Kasumi-1 (cell line): ENCODE results near the gene SLC44A3.

Source experiments
- DNase-seq, 2 experiments: peaks; one replicate each; lab custom pipeline; 2025; lab: John Stamatoyannopoulos, UW

SLC44A3 gene

GRCh38 chr1:94873520-94874351 lies 53.6 kb downstream of the SLC44A3 start:
- no peak for DNase-seq

GRCh38 chr1:94874423-94874822 lies 54.3 kb downstream of the SLC44A3 start:
- no peak for DNase-seq

GRCh38 chr1:94875794-94876193 lies 55.6 kb downstream of the SLC44A3 start:
- no peak for DNase-seq

- DNase-seq = no peak
Measured at GRCh38 chr1:94876362-94876761, 56.2 kb downstream of the SLC44A3 start.

- DNase-seq = no peak
Measured at GRCh38 chr1:94878329-94878728, 58.2 kb downstream of the SLC44A3 start.

GRCh38 chr1:94883691-94884090 lies 63.5 kb downstream of the SLC44A3 start:
- DNase-seq = no peak

GRCh38 chr1:94884106-94884505 lies 63.9 kb downstream of the SLC44A3 start:
- DNase-seq = no peak

- DNase-seq = no peak
Measured at GRCh38 chr1:94884507-94884906, 64.3 kb downstream of the SLC44A3 start.

- DNase-seq = no peak
Measured at GRCh38 chr1:94886361-94886760, 66.2 kb downstream of the SLC44A3 start.

GRCh38 chr1:94887106-94887505 lies 66.9 kb downstream of the SLC44A3 start:
- DNase-seq = no peak

GRCh38 chr1:94887603-94888171 lies 67.5 kb downstream of the SLC44A3 start:
- no peak for DNase-seq

GRCh38 chr1:94888201-94888600 lies 68.0 kb downstream of the SLC44A3 start:
- DNase-seq = no peak

GRCh38 chr1:94892604-94893254 lies 72.6 kb downstream of the SLC44A3 start:
- DNase-seq = no peak

GRCh38 chr1:94894630-94895029 lies 74.5 kb downstream of the SLC44A3 start:
- DNase-seq = no peak

GRCh38 chr1:94895518-94895917 lies 75.4 kb downstream of the SLC44A3 start:
- DNase-seq = no peak

- no peak for DNase-seq
Measured at GRCh38 chr1:94898491-94899385, 78.6 kb downstream of the SLC44A3 start.

- DNase-seq = no peak
Measured at GRCh38 chr1:94899756-94900155, 79.6 kb downstream of the SLC44A3 start.

- no peak for DNase-seq
Measured at GRCh38 chr1:94901841-94902240, 81.7 kb downstream of the SLC44A3 start.

- DNase-seq = no peak
Measured at GRCh38 chr1:94903280-94904009, 83.3 kb downstream of the SLC44A3 start.

GRCh38 chr1:94905207-94905606 lies 85.0 kb downstream of the SLC44A3 start:
- no peak for DNase-seq

- no peak for DNase-seq
Measured at GRCh38 chr1:94906382-94906781, 86.2 kb downstream of the SLC44A3 start.
